D721Med (cell line): Measurements from ENCODE around the gene HEXIM2.

Experiments used
- DNase-seq: peaks from one replicate; pipeline ENCODE4 v3.0.0; 2011; ENCODE audit warnings: low spot score; ENCODE audit not compliant: insufficient read length
- FAIRE-seq: peaks from 2 replicates; lab custom pipeline; 2011; peaks lifted over from hg19 to GRCh38; lab: Jason Lieb, UNC
- TF ChIP-seq, protein P1 (sequence below): IDR thresholded peaks from 2 replicates; pipeline ENCODE4 v1.5.1; 2012; ENCODE audit warnings: mild to moderate bottlenecking, control low read depth; ENCODE audit not compliant: insufficient read depth; ENCODE audit errors: missing control alignments

HEXIM2 gene

DNA sequence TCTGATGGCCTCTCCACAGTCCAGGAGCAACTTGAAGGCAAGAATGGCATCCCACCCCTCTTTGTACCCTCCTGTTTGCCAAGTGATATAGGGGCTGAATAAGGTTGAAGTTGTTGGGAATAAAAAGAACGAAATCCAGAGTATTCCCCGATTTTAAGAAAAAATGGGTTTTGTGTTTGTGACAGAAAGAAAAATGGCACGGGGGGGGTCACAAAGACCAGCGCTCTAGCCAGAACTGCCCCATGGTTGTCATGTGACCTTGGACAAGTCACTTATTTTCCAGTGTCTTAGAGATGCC lies 15.1 kb upstream of the HEXIM2 start:
- FAIRE-seq (no peak), DNase-seq (no peak)
- TF ChIP-seq, protein P1, sequence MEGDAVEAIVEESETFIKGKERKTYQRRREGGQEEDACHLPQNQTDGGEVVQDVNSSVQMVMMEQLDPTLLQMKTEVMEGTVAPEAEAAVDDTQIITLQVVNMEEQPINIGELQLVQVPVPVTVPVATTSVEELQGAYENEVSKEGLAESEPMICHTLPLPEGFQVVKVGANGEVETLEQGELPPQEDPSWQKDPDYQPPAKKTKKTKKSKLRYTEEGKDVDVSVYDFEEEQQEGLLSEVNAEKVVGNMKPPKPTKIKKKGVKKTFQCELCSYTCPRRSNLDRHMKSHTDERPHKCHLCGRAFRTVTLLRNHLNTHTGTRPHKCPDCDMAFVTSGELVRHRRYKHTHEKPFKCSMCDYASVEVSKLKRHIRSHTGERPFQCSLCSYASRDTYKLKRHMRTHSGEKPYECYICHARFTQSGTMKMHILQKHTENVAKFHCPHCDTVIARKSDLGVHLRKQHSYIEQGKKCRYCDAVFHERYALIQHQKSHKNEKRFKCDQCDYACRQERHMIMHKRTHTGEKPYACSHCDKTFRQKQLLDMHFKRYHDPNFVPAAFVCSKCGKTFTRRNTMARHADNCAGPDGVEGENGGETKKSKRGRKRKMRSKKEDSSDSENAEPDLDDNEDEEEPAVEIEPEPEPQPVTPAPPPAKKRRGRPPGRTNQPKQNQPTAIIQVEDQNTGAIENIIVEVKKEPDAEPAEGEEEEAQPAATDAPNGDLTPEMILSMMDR = no peak

DNA sequence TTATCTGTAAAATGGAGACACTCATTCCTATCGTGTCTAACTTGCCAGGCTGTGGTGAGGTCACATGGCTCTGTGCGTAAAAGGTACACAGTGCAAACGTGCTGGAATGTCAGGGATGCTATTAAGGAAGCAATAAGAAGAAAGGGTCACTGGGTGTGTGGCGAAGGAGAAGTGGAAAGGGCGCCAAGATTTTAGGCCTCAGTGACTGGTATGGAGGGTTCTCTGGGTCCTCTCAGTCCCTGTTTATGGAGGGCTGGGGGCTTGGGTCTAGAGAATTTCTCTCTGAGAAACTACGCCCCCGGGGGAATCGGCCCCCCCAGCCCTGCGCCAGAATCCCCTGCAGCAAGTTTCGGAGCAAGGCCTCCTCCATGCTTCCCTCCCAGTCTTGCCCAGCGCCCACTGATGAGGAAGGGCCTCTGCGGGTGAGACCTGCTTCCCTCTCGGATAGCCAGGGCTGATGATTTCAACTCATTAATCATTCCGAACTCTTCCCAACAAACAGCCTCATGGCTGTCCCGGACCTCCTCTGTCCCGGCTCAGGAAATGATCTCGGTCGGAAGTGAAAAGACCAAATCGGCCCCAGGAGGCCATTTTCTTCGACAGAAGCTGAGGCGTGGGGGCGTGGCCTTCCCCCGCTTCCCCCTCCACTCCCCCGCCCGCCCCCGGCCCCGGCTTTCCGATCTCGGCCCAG lies 14.6 kb upstream of the HEXIM2 start:
- DNase-seq = no peak
- TF ChIP-seq, protein P1 = no peak
- FAIRE-seq = no peak

DNA sequence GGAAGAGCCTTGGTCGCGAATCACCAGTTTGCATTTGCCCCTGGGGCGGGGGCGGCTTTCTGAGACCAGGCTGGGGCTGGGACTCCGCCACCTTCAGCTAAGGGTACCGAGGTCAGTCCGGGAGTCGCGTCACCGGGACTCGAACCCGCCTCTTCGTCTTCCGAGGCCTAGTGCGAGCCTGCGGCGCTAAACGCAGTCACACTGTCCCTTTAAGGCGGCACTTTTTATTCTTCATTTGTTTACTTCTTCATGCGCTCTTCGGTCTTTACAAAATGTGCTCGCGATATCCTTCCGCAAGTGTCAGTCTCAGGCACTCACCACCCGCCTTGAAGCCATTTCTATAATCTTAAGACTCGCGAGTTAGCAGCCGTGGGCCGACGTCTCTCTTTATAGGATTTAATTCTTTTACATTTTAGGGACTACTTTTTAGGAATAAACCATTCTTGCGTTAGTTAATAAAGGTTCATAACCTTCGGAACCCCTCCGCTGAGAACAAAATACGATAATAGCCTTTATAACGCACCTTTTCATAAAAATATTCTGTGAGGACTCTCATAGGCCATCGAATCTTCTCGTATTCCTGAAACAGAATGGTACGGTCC lies 14.0 kb upstream of the HEXIM2 start:
- no peak for FAIRE-seq
- no peak for DNase-seq
- TF ChIP-seq, protein P1 = no peak

DNA sequence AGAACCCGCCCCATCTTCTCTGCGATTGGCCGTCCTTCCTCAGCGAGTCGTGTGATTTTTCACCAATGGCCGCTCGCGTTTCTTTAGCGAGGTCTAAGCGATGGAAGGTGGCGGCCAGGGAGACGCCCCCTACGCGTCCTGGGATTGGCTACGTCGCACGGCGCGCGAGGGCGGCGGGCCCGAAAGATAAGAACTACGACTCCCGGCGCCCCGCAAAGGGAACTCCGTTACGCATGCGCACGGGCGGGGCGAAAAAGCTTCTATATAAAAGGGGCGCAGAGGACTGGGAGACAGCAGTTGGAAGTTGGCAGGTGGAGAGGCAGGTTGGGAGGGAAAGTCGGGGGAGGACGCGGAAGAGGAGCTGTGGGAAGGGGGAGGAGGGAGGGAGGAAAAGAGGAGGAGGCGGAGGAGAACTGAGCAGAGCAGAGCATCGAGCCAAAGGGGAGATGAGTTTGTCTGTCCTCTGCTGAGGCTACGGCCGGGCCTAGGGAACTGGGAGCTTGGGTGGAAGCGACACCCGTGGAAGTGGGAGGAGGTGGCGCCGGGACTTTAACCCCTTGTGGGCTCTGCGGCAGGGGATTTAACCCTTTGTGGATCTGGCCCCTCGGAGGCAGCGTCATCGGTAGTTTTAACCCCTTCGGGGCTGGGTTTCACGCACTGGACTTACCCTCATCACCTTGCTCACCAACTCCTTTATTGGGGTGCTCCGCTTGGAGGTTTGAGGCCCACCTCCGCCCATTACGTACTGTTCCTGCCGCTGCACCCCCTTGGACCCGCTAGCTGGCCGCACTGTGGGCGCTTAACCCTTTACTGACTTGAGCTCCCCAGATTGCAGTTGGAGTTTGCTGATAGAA lies 13.3 kb upstream of the HEXIM2 start, which contains the start of gene HEXIM1:
HEXIM1 (plus strand) TSS at position 293 of the 854 bp plus-strand sequence. CDS start 716 bp downstream, outside the sequence.
- FAIRE-seq (no peak), DNase-seq (peak; percentile 66)
- TF ChIP-seq, protein P1 = no peak

DNA sequence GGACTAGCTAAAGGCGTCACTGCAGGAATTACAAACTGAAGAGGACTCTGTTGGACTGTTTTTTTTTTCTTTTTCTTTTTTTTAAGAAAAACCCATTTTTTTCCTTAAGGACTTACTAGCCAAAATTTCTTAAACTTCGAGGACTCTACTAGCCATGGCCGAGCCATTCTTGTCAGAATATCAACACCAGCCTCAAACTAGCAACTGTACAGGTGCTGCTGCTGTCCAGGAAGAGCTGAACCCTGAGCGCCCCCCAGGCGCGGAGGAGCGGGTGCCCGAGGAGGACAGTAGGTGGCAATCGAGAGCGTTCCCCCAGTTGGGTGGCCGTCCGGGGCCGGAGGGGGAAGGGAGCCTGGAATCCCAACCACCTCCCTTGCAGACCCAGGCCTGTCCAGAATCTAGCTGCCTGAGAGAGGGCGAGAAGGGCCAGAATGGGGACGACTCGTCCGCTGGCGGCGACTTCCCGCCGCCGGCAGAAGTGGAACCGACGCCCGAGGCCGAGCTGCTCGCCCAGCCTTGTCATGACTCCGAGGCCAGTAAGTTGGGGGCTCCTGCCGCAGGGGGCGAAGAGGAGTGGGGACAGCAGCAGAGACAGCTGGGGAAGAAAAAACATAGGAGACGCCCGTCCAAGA lies 12.5 kb upstream of the HEXIM2 start:
- TF ChIP-seq, protein P1 = peak; percentile 88
- no peak for FAIRE-seq

DNA sequence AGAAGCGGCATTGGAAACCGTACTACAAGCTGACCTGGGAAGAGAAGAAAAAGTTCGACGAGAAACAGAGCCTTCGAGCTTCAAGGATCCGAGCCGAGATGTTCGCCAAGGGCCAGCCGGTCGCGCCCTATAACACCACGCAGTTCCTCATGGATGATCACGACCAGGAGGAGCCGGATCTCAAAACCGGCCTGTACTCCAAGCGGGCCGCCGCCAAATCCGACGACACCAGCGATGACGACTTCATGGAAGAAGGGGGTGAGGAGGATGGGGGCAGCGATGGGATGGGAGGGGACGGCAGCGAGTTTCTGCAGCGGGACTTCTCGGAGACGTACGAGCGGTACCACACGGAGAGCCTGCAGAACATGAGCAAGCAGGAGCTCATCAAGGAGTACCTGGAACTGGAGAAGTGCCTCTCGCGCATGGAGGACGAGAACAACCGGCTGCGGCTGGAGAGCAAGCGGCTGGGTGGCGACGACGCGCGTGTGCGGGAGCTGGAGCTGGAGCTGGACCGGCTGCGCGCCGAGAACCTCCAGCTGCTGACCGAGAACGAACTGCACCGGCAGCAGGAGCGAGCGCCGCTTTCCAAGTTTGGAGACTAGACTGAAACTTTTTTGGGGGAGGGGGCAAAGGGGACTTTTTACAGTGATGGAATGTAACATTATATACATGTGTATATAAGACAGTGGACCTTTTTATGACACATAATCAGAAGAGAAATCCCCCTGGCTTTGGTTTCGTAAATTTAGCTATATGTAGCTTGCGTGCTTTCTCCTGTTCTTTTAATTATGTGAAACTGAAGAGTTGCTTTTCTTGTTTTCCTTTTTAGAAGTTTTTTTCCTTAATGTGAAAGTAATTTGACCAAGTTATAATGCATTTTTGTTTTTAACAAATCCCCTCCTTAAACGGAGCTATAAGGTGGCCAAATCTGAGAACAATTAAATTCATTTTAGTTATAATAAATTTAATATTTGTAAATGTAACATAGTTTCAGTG lies 11.7 kb upstream of the HEXIM2 start:
- FAIRE-seq (no peak), DNase-seq (no peak)
- TF ChIP-seq, protein P1 = no peak

More for the DNA sequence above, 12.5 kb upstream of the HEXIM2 start:
- DNase-seq = no peak
